SK-N-SH (cell line): Measurements from ENCODE around the gene TUBA3E. TPM values are rescaled to one million over a fixed set of nuclear protein-coding genes. Genes with fewer than 3 reads are reported as not detected.

Experiments used
- CTCF ChIA-PET: fragments of 300-600, 350-600 bp; formaldehyde crosslinking; extraction: SDS; loops from one replicate; lab custom pipeline; 2021; lab: Yijun Ruan, JAX
- POLR2A ChIA-PET: fragments of 350-600 bp; sonication (Branson Sonifier 250); formaldehyde crosslinking; extraction: SDS; loops from one replicate; lab custom pipeline; 2020; ENCODE audit warnings: antibody characterized with exemption, inconsistent platforms; lab: Yijun Ruan, JAX
- DNase-seq: peaks from one replicate; pipeline ENCODE4 v3.0.0; 2012
- H2AFZ ChIP-seq: fragments of 200-600 bp; sonication (generic); 2 replicates; pipeline ENCODE4 v1.8.1; 2016; ENCODE audit warnings: antibody characterized with exemption, mild to moderate bottlenecking, low read depth
- H3F3A ChIP-seq: fragments of 200-600 bp; sonication (generic); replicated peaks from 2 replicates; pipeline ENCODE3; 2016; ENCODE audit warnings: antibody characterized with exemption, mild to moderate bottlenecking; ENCODE audit not compliant: insufficient read depth
- H3K27ac ChIP-seq, 2 experiments: fragments of 200-500 bp in 1 of 2; fragments of 200-600 bp in 1 of 2; sonication (Bioruptor generic) in 1 of 2; sonication (generic), shearing (Covaris generic) in 1 of 2; 2 replicates each; pipeline versions ENCODE4 v1.5.1 to v1.6.1; 2014 to 2016; ENCODE audit warnings: low read depth in 2 of 2, inconsistent platforms in 1 of 2, low read length in 1 of 2, mild to moderate bottlenecking in 1 of 2, mixed read lengths in 1 of 2
- H3K27me3 ChIP-seq: fragments of 200-600 bp; sonication (generic), shearing (Covaris generic); 2 replicates; pipeline ENCODE4 v1.6.1; 2016; ENCODE audit warnings: mixed run types; ENCODE audit not compliant: insufficient read depth
- H3K36me3 ChIP-seq, 2 experiments: fragments of 200-500 bp in 1 of 2; fragments of 200-600 bp in 1 of 2; sonication (Bioruptor generic) in 1 of 2; sonication (generic) in 1 of 2; replicated peaks in 1 of 2; 2 replicates each; pipeline versions ENCODE3 to v1.5.1; 2014 to 2016; ENCODE audit warnings: low read length in 1 of 2, mild to moderate bottlenecking in 1 of 2; ENCODE audit not compliant: insufficient read depth in 2 of 2, control insufficient read depth in 1 of 2
- H3K4me1 ChIP-seq, 2 experiments: fragments of 200-500 bp in 1 of 2; fragments of 200-600 bp in 1 of 2; sonication (Bioruptor generic) in 1 of 2; sonication (generic), shearing (Covaris generic) in 1 of 2; 2 replicates each; pipeline versions ENCODE4 v1.5.1 to v1.6.1; 2014 to 2016; ENCODE audit warnings: low read depth in 1 of 2, low read length in 1 of 2, mixed run types in 1 of 2; ENCODE audit not compliant: insufficient read depth in 2 of 2, control insufficient read depth in 1 of 2
- H3K4me2 ChIP-seq: fragments of 200-600 bp; sonication (generic), shearing (Covaris generic); 2 replicates; pipeline ENCODE4 v1.6.1; 2017; ENCODE audit warnings: mixed run types
- H3K4me3 ChIP-seq, 2 experiments: fragments of 200-500 bp in 1 of 2; fragments of 200-600 bp in 1 of 2; sonication (Bioruptor generic) in 1 of 2; sonication (generic), shearing (Covaris generic) in 1 of 2; 2 replicates each; pipeline versions ENCODE4 v1.5.1 to v1.8.1; 2014 to 2016; ENCODE audit warnings: low read depth in 2 of 2, inconsistent platforms in 1 of 2, low read length in 1 of 2, mild to moderate bottlenecking in 1 of 2, mixed read lengths in 1 of 2, moderate library complexity in 1 of 2
- H3K79me2 ChIP-seq: fragments of 200-600 bp; sonication (generic); 2 replicates; pipeline ENCODE4 v1.8.1; 2017; ENCODE audit warnings: mild to moderate bottlenecking; ENCODE audit not compliant: insufficient read depth
- H3K9ac ChIP-seq: fragments of 200-600 bp; sonication (generic); 2 replicates; pipeline ENCODE4 v1.6.1; 2017; ENCODE audit warnings: mixed run types
- H3K9me2 ChIP-seq: fragments of 200-600 bp; sonication (generic); 2 replicates; pipeline ENCODE4 v1.6.1; 2017; ENCODE audit warnings: mixed run types
- H3K9me3 ChIP-seq: fragments of 200-600 bp; sonication (generic); 2 replicates; pipeline ENCODE4 v1.6.1; 2017; ENCODE audit warnings: mixed run types, mild to moderate bottlenecking, moderate library complexity
- H4K20me1 ChIP-seq: fragments of 200-600 bp; sonication (generic); 2 replicates; pipeline ENCODE4 v1.6.1; 2017; ENCODE audit warnings: mild to moderate bottlenecking, mixed run types; ENCODE audit not compliant: insufficient read depth
- CTCF ChIP-seq: fragments of 200-600 bp; sonication (generic); IDR thresholded peaks from 2 replicates; pipeline ENCODE4 v1.6.1; 2017; ENCODE audit warnings: antibody characterized with exemption, mild to moderate bottlenecking, moderate library complexity
- ELF1 ChIP-seq: IDR thresholded peaks from 2 replicates; pipeline ENCODE4 v1.4.0; 2012
- EZH2phosphoT487 ChIP-seq: fragments of 200-600 bp; sonication (generic); IDR thresholded peaks from 2 replicates; pipeline ENCODE4 v1.6.1; 2017; ENCODE audit warnings: low read depth, mixed run types, mild to moderate bottlenecking, antibody characterized with exemption, moderate library complexity, borderline replicate concordance
- JUND ChIP-seq: IDR thresholded peaks from 2 replicates; pipeline ENCODE4 v1.4.0; 2012
- MAX ChIP-seq: IDR thresholded peaks from 2 replicates; pipeline ENCODE4 v1.4.0; 2012; ENCODE audit warnings: low read depth
- MXI1 ChIP-seq: IDR thresholded peaks from 2 replicates; pipeline ENCODE4 v1.6.1; 2012; ENCODE audit warnings: mild to moderate bottlenecking, low read depth, low read length, improper control_type of control experiment
- NFIC ChIP-seq: IDR thresholded peaks from 2 replicates; pipeline ENCODE4 v1.4.0; 2012; ENCODE audit warnings: borderline replicate concordance
- SIN3A ChIP-seq: IDR thresholded peaks from 2 replicates; pipeline ENCODE4 v1.6.1; 2012; ENCODE audit warnings: low read depth, mild to moderate bottlenecking, low read length, moderate library complexity, borderline replicate concordance
- SMC3 ChIP-seq: IDR thresholded peaks from 2 replicates; pipeline ENCODE4 v1.6.1; 2012; ENCODE audit warnings: low read depth, low read length, improper control_type of control experiment
- TCF12 ChIP-seq: IDR thresholded peaks from 2 replicates; pipeline ENCODE4 v1.4.0; 2012
- TEAD4 ChIP-seq: IDR thresholded peaks from 2 replicates; pipeline ENCODE4 v1.4.0; 2012; ENCODE audit warnings: mild to moderate bottlenecking, borderline replicate concordance; ENCODE audit not compliant: insufficient read depth
- WGBS: methylation state at CpG from one replicate; pipeline ENCODE4 v1.1.6; 2017; ENCODE audit warnings: low lambda C conversion rate; 5-methylcytosine and 5-hydroxymethylcytosine counted together
- polyA plus RNA-seq, 3 experiments: library from polyadenylated mRNA; depleted of rRNA; stranded (reverse); fragments of >200 nt; gene quantifications; 2 replicates each; pipeline ENCODE4 v1.2.3, GENCODE V29; 2012
- TF ChIP-seq, protein P1 (sequence below): fragments of 150-350 bp; IDR thresholded peaks from 2 replicates; pipeline ENCODE4 v1.6.1; 2016; ENCODE audit warnings: mild to moderate bottlenecking, low read depth, low read length
- TF ChIP-seq, protein P2 (sequence below): IDR thresholded peaks from 2 replicates; pipeline ENCODE4 v1.4.0; 2012; ENCODE audit warnings: low read depth, borderline replicate concordance
- TF ChIP-seq, protein P3 (sequence below): IDR thresholded peaks from 2 replicates; pipeline ENCODE4 v1.6.1; 2012; ENCODE audit warnings: mild to moderate bottlenecking, low read depth, low read length, moderate library complexity

Gene TUBA3E
- polyA plus RNA-seq (2012; rRNA removed): not detected in 2 replicates
- not detected in 2 replicates for polyA plus RNA-seq (2012; cell fraction: cytosol; rRNA removed)
- polyA plus RNA-seq (2012; cell fraction: nucleus; rRNA removed): not detected in 2 replicates

DNA sequence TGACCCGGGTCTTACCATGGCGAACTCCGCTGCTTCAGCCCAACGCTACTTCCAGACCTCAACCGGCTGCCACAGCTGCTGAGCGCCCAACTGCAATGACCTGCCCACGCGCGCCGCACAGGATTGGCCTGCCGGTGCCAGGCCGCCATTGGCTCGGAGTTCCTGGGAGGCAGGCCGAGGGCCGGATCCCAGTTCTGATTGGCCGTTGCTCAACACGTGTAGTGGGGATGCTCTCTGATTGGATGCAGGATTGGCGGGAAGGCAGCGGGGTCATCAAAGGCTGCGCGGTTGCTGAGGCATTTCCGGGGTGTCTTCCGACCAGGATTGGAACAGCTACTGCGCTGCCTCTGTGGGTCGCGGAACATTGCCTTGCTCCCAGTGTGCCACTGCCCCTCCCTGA lies at the start of gene TUBA3E:
Gene TUBA3E, minus strand, starts transcription at position 97 of the 400 bp plus-strand sequence. Its CDS starts 79 bp downstream, at position 18.
- Histone ChIP-seq H2AFZ (no peak within 1 kb of the TSS), H3K36me3 (no peaks in the 10 kb centered on the region), H4K20me1 (no peaks in the 10 kb centered on the region), H3K9me2 (no peaks in the 10 kb centered on the region), H3K9ac (no peak within 1 kb of the TSS), H3F3A (no peaks in the 10 kb centered on the region), H3K4me1 (peaks cover 0 to 2% of the 10 kb centered on the region in 2 experiments; a peak in 1 of 4 replicates), H3K79me2 (no peaks in the 10 kb centered on the region), H3K27me3 (no peaks in the 10 kb centered on the region), H3K4me2 (no peak within 1 kb of the TSS), H3K4me3 (no peak within 1 kb of the TSS), H3K27ac (no peak within 1 kb of the TSS), H3K9me3 (no peaks in the 10 kb centered on the region)
- TF ChIP-seq, protein P1, sequence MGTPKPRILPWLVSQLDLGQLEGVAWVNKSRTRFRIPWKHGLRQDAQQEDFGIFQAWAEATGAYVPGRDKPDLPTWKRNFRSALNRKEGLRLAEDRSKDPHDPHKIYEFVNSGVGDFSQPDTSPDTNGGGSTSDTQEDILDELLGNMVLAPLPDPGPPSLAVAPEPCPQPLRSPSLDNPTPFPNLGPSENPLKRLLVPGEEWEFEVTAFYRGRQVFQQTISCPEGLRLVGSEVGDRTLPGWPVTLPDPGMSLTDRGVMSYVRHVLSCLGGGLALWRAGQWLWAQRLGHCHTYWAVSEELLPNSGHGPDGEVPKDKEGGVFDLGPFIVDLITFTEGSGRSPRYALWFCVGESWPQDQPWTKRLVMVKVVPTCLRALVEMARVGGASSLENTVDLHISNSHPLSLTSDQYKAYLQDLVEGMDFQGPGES: no peak
- TF ChIP-seq, protein P2, sequence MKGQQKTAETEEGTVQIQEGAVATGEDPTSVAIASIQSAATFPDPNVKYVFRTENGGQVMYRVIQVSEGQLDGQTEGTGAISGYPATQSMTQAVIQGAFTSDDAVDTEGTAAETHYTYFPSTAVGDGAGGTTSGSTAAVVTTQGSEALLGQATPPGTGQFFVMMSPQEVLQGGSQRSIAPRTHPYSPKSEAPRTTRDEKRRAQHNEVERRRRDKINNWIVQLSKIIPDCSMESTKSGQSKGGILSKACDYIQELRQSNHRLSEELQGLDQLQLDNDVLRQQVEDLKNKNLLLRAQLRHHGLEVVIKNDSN: no peak
- TF ChIP-seq ELF1 (no peak), SIN3A (no peak), MAX (no peak), TEAD4 (no peak), NFIC (no peak), EZH2phosphoT487 (no peak)
- DNase-seq: no peak
- WGBS: no CpG with 5 or more reads among the region's 26 CpGs
- ChIA-PET POLR2A (no interaction called here), CTCF (no interaction called here)

GRCh38 chr2:130246430-130246829 lies 48.2 kb upstream of the TUBA3E start:
- Histone ChIP-seq H2AFZ (no peak overlapping the region), H3K4me1 (peaks cover 0 to 12% of the 10 kb centered on the region in 2 experiments; a peak in 1 of 4 replicates), H3K27ac (peak overlapping the region in 1 of 2 experiments; percentile 74; a peak in 2 of 4 replicates), H3K36me3 (no peaks in the 10 kb centered on the region), H3K9ac (no peak overlapping the region), H3K27me3 (no peaks in the 10 kb centered on the region), H3K4me2 (no peak overlapping the region), H3K9me2 (no peaks in the 10 kb centered on the region), H3F3A (no peaks in the 10 kb centered on the region), H3K9me3 (no peaks in the 10 kb centered on the region), H4K20me1 (no peaks in the 10 kb centered on the region), H3K4me3 (no peak overlapping the region), H3K79me2 (no peaks in the 10 kb centered on the region)
- DNase-seq: peak; percentile 66
- WGBS: 10% methylated on average over 6 of the region's 7 CpGs
- TF ChIP-seq, protein P3, sequence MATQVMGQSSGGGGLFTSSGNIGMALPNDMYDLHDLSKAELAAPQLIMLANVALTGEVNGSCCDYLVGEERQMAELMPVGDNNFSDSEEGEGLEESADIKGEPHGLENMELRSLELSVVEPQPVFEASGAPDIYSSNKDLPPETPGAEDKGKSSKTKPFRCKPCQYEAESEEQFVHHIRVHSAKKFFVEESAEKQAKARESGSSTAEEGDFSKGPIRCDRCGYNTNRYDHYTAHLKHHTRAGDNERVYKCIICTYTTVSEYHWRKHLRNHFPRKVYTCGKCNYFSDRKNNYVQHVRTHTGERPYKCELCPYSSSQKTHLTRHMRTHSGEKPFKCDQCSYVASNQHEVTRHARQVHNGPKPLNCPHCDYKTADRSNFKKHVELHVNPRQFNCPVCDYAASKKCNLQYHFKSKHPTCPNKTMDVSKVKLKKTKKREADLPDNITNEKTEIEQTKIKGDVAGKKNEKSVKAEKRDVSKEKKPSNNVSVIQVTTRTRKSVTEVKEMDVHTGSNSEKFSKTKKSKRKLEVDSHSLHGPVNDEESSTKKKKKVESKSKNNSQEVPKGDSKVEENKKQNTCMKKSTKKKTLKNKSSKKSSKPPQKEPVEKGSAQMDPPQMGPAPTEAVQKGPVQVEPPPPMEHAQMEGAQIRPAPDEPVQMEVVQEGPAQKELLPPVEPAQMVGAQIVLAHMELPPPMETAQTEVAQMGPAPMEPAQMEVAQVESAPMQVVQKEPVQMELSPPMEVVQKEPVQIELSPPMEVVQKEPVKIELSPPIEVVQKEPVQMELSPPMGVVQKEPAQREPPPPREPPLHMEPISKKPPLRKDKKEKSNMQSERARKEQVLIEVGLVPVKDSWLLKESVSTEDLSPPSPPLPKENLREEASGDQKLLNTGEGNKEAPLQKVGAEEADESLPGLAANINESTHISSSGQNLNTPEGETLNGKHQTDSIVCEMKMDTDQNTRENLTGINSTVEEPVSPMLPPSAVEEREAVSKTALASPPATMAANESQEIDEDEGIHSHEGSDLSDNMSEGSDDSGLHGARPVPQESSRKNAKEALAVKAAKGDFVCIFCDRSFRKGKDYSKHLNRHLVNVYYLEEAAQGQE: no peak
- TF ChIP-seq CTCF: no peak
- no peak for TF ChIP-seq JUND
- TF ChIP-seq TCF12: no peak
- TF ChIP-seq MXI1: peak; percentile 95
- no peak for TF ChIP-seq SIN3A
- TF ChIP-seq SMC3: no peak
- POLR2A ChIA-PET: no interaction called here
- CTCF ChIA-PET: no interaction called here
